PFSK-1 (cell line): ENCODE results near the gene PARD6G.

ENCODE experiments used
- POLR2AphosphoS5 ChIP-seq: IDR thresholded peaks from 2 replicates; pipeline ENCODE4 v1.6.1; 2012; ENCODE audit warnings: low read depth, mild to moderate bottlenecking, control low read depth, low read length, moderate library complexity
- SIN3A ChIP-seq: IDR thresholded peaks from 2 replicates; pipeline ENCODE4 v1.6.1; 2012; ENCODE audit warnings: mild to moderate bottlenecking, low read length, moderate library complexity, borderline replicate concordance; ENCODE audit not compliant: insufficient read depth
- TAF1 ChIP-seq: IDR thresholded peaks from 2 replicates; pipeline ENCODE4 v1.6.1; 2012; ENCODE audit warnings: low read length, control low read depth, borderline replicate concordance; ENCODE audit not compliant: insufficient read depth
- TF ChIP-seq, protein P1 (sequence below), 2 experiments: IDR thresholded peaks; 2 replicates each; pipeline versions ENCODE4 v1.6.1 to v1.8.0; 2011 to 2012; ENCODE audit warnings: low read depth in 2 of 2, low read length in 2 of 2, control low read depth in 1 of 2, inconsistent platforms in 1 of 2, mild to moderate bottlenecking in 1 of 2, moderate library complexity in 1 of 2; ENCODE audit not compliant: insufficient read depth in 1 of 2

DNA sequence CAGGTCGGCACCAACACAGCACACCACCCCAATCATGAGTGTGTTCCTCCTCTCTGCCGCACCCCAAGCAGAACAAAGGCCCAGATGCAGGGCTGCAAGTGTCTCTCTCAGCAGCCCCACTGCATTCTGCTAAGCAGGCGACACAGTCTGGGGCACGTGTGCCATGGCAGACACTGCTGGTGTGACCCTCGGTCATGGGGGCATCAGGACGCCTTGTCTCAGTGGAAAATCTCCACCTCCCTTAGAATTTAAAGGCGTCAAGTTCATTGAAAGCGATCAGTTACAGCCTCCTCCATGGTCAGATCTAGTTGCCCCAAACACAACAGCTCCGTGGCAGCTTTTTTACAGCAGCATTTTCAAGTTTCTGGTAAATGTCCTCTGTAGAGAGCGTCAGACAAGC lies 81.1 kb downstream of the PARD6G start:
- TF ChIP-seq POLR2AphosphoS5 (no peak), SIN3A (no peak), TAF1 (no peak)
- TF ChIP-seq, protein P1, sequence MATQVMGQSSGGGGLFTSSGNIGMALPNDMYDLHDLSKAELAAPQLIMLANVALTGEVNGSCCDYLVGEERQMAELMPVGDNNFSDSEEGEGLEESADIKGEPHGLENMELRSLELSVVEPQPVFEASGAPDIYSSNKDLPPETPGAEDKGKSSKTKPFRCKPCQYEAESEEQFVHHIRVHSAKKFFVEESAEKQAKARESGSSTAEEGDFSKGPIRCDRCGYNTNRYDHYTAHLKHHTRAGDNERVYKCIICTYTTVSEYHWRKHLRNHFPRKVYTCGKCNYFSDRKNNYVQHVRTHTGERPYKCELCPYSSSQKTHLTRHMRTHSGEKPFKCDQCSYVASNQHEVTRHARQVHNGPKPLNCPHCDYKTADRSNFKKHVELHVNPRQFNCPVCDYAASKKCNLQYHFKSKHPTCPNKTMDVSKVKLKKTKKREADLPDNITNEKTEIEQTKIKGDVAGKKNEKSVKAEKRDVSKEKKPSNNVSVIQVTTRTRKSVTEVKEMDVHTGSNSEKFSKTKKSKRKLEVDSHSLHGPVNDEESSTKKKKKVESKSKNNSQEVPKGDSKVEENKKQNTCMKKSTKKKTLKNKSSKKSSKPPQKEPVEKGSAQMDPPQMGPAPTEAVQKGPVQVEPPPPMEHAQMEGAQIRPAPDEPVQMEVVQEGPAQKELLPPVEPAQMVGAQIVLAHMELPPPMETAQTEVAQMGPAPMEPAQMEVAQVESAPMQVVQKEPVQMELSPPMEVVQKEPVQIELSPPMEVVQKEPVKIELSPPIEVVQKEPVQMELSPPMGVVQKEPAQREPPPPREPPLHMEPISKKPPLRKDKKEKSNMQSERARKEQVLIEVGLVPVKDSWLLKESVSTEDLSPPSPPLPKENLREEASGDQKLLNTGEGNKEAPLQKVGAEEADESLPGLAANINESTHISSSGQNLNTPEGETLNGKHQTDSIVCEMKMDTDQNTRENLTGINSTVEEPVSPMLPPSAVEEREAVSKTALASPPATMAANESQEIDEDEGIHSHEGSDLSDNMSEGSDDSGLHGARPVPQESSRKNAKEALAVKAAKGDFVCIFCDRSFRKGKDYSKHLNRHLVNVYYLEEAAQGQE (IDR thresholded peaks at IDR 0.05; ENCODE audit: insufficient read depth in 1 of 2, low read depth in 2 of 2, low read length in 2 of 2) = no peak
